GM12892 (cell line): ENCODE results near the gene FER.

ENCODE experiments used
- POLR2A ChIP-seq: IDR thresholded peaks from 2 replicates; pipeline ENCODE4 v1.6.1; 2011; ENCODE audit warnings: low read depth, low read length, control low read depth
- POLR2AphosphoS5 ChIP-seq: IDR thresholded peaks from 2 replicates; pipeline ENCODE4 v1.6.1; 2011; ENCODE audit warnings: low read depth, low read length, control low read depth
- TAF1 ChIP-seq: IDR thresholded peaks from 2 replicates; pipeline ENCODE4 v1.6.1; 2011; ENCODE audit warnings: low read depth, mild to moderate bottlenecking, control low read depth, low read length, borderline replicate concordance

- TF ChIP-seq POLR2A (no peak), TAF1 (no peak), POLR2AphosphoS5 (no peak)
These were observed 7.8 kb upstream of the FER start for GRCh38 chr5:108739906-108740305.
